ENCODE data around the gene MIA3. TPM values are rescaled to one million over a fixed set of nuclear protein-coding genes. Genes with fewer than 3 reads are reported as not detected.

Gene MIA3
- total RNA-seq, 1 experiment from 2014 or later = 56.3 TPM

DNA sequence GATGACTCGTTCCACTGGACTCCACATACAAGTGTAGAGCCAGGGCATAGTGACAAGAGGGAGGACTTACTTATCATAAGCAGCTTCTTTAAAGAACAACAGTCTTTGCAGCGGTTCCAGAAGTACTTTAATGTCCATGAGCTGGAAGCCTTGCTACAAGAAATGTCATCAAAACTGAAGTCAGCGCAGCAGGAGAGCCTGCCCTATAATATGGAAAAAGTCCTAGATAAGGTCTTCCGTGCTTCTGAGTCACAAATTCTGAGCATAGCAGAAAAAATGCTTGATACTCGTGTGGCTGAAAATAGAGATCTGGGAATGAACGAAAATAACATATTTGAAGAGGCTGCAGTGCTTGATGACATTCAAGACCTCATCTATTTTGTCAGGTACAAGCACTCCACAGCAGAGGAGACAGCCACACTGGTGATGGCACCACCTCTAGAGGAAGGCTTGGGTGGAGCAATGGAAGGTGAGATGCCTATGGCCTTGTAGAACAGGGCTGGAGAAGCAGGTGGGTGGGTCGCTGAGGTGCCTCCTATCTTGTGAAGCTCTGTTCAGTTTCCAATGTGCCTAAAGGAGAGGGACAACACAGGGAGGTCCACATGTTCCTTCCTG, 12.1 kb downstream of the MIA3 start:
- ChIA-PET POLR2A (ENCODE audit: low non-redundant PET) (no interaction called here), CTCF (no interaction called here)
- Histone ChIP-seq H3K27me3 (replicated peaks; ENCODE audit: insufficient read depth, low read depth, low read length, poor library complexity) (no peaks in the 10 kb centered on the region), H3K36me3 (ENCODE audit: insufficient read depth, low read length, poor library complexity, severe bottlenecking) (peaks cover 54% of the 10 kb centered on the region), H3K9me3 (ENCODE audit: low read depth, low read length, poor library complexity, severe bottlenecking) (no peaks in the 10 kb centered on the region), H3K4me3 (ENCODE audit: low read depth, low read length, poor library complexity, severe bottlenecking) (no peak overlapping the region), H3K4me1 (ENCODE audit: insufficient read depth, low read length, poor library complexity, severe bottlenecking) (no peaks in the 10 kb centered on the region), H3K27ac (ENCODE audit: low read depth, low read length, poor library complexity, severe bottlenecking) (no peak overlapping the region)
- no peak for DNase-seq (ENCODE audit: low spot score)
- no TSS peak for BruUV-seq (replicated peaks)
- intact Hi-C loops (cut with micrococcal nuclease; ENCODE audit: unreplicated experiment) = no loop called here
- TF ChIP-seq EZH2 (IDR thresholded peaks at IDR 0.05; ENCODE audit: borderline replicate concordance, low read depth, low read length, poor library complexity, severe bottlenecking) (no peak), CTCF (conservative IDR thresholded peaks at IDR 0.05; ENCODE audit: low read depth, low read length) (no peak)

DNA sequence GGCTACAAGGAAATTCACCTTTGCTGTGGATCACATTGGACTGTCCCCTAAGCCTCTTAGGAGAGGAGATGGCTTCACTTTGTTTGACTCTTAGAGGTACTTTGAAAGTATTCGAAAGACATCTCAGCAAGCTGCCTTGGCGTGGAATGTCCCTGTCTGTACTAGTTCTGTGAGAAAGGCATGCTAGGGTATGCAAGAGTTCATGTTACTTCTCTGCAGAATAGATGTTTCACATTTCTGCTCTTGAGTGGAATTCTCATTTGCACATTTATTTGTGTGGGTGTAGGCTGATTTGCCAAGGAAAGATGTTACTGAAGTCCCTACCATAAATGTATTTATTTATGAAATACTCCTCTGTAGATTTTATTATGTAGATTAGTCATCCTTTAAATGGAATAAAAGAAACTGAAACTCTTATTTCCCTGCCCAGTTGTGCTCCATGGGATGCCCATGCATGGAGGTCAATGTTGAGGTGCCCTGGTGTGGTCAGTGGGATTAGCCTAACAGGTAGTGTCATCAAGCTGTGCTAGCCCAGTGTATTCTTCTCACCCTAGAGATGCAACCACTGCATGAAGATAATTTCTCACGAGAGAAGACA, 13.8 kb downstream of the MIA3 start:
- CTCF ChIA-PET = no interaction called here
- Histone ChIP-seq H3K36me3 (ENCODE audit: insufficient read depth, low read length, poor library complexity, severe bottlenecking) (peaks cover 48% of the 10 kb centered on the region), H3K4me1 (ENCODE audit: insufficient read depth, low read length, poor library complexity, severe bottlenecking) (no peaks in the 10 kb centered on the region), H3K9me3 (ENCODE audit: low read depth, low read length, poor library complexity, severe bottlenecking) (no peaks in the 10 kb centered on the region), H3K4me3 (ENCODE audit: low read depth, low read length, poor library complexity, severe bottlenecking) (no peak overlapping the region), H3K27me3 (replicated peaks; ENCODE audit: insufficient read depth, low read depth, low read length, poor library complexity) (no peaks in the 10 kb centered on the region), H3K27ac (ENCODE audit: low read depth, low read length, poor library complexity, severe bottlenecking) (no peak overlapping the region)
- no TSS peak for BruUV-seq (replicated peaks)
- no peak for DNase-seq (ENCODE audit: low spot score)
- intact Hi-C loops (cut with micrococcal nuclease; ENCODE audit: unreplicated experiment) = no loop called here
- TF ChIP-seq CTCF (conservative IDR thresholded peaks at IDR 0.05; ENCODE audit: low read depth, low read length) = no peak
- TF ChIP-seq EZH2 (IDR thresholded peaks at IDR 0.05; ENCODE audit: borderline replicate concordance, low read depth, low read length, poor library complexity, severe bottlenecking) = no peak
- POLR2A ChIA-PET (ENCODE audit: low non-redundant PET) = no interaction called here

- Histone ChIP-seq H3K27me3 (replicated peaks; ENCODE audit: insufficient read depth, low read depth, low read length, poor library complexity) (no peaks in the 10 kb centered on the region), H3K36me3 (ENCODE audit: insufficient read depth, low read length, poor library complexity, severe bottlenecking) (peaks cover 38% of the 10 kb centered on the region), H3K9me3 (ENCODE audit: low read depth, low read length, poor library complexity, severe bottlenecking) (no peaks in the 10 kb centered on the region), H3K4me1 (ENCODE audit: insufficient read depth, low read length, poor library complexity, severe bottlenecking) (no peaks in the 10 kb centered on the region), H3K4me3 (ENCODE audit: low read depth, low read length, poor library complexity, severe bottlenecking) (no peak overlapping the region), H3K27ac (ENCODE audit: low read depth, low read length, poor library complexity, severe bottlenecking) (no peak overlapping the region)
- BruUV-seq (replicated peaks) = no TSS peak
- ChIA-PET POLR2A (ENCODE audit: low non-redundant PET) (no interaction called here), CTCF (no interaction called here)
- no peak for DNase-seq (ENCODE audit: low spot score)
- intact Hi-C loops (cut with micrococcal nuclease; ENCODE audit: unreplicated experiment) = no loop called here
- no peak for TF ChIP-seq EZH2 (IDR thresholded peaks at IDR 0.05; ENCODE audit: borderline replicate concordance, low read depth, low read length, poor library complexity, severe bottlenecking)
- no peak for TF ChIP-seq CTCF (conservative IDR thresholded peaks at IDR 0.05; ENCODE audit: low read depth, low read length)
These were observed 14.9 kb downstream of the MIA3 start for GRCh38 chr1:222632749-222633148.
